Hepatic stellate cell (primary cell): Measurements from ENCODE around the gene SCGB1D4.
"Not testable (repeated sequence)": the region's sequence is repeated elsewhere in the genome, so short reads cannot be mapped to it uniquely, and the experiment has no call there.

ENCODE experiments used
- DNase-seq: peaks from one replicate; pipeline ENCODE4 v3.0.0; 2011; ENCODE audit warnings: low spot score

SCGB1D4 gene

GRCh38 chr11:62298975-62299374 is at the start of gene SCGB1D4:
Gene SCGB1D4 (minus strand): TSS chr11:62299075. CDS start chr11:62299010, 65 bp downstream.
- DNase-seq = no peak

GRCh38 chr11:62345861-62346260 is 47.0 kb upstream of the SCGB1D4 start:
- no peak for DNase-seq

GRCh38 chr11:62344210-62344609 is 45.3 kb upstream of the SCGB1D4 start:
- no peak for DNase-seq

- not testable (repeated sequence) for DNase-seq
Measured at GRCh38 chr11:62343646-62344190, 44.8 kb upstream of the SCGB1D4 start.

- DNase-seq = no peak
Measured at GRCh38 chr11:62341588-62341987, 42.7 kb upstream of the SCGB1D4 start.

- peak; percentile 32 for DNase-seq
Measured at GRCh38 chr11:62340269-62340901, 41.5 kb upstream of the SCGB1D4 start.

GRCh38 chr11:62338218-62338617 is 39.3 kb upstream of the SCGB1D4 start:
- no peak for DNase-seq

GRCh38 chr11:62337303-62338181 is 38.7 kb upstream of the SCGB1D4 start, which contains the start of gene ASRGL1:
Gene ASRGL1 (plus strand): TSS chr11:62337448. CDS start chr11:62337978, 530 bp downstream.
- peak; percentile 72 for DNase-seq

- not testable (repeated sequence) for DNase-seq
Measured at GRCh38 chr11:62336949-62337302, 38.1 kb upstream of the SCGB1D4 start.

- DNase-seq = no peak
Measured at GRCh38 chr11:62333768-62334167, 34.9 kb upstream of the SCGB1D4 start.

- not testable (repeated sequence) for DNase-seq
Measured at GRCh38 chr11:62331264-62331663, 32.4 kb upstream of the SCGB1D4 start.

GRCh38 chr11:62327541-62327940 is 28.7 kb upstream of the SCGB1D4 start:
- DNase-seq = not testable (repeated sequence)

GRCh38 chr11:62326719-62327118 is 27.8 kb upstream of the SCGB1D4 start:
- not testable (repeated sequence) for DNase-seq

GRCh38 chr11:62325781-62326180 is 26.9 kb upstream of the SCGB1D4 start:
- DNase-seq = not testable (repeated sequence)

- peak; percentile 15 for DNase-seq
Measured at GRCh38 chr11:62324731-62325556, 26.1 kb upstream of the SCGB1D4 start.

GRCh38 chr11:62322524-62322923 is 23.6 kb upstream of the SCGB1D4 start:
- DNase-seq = no peak

GRCh38 chr11:62315431-62315830 is 16.6 kb upstream of the SCGB1D4 start:
- no peak for DNase-seq

- DNase-seq = no peak
Measured at GRCh38 chr11:62309991-62310390, 11.1 kb upstream of the SCGB1D4 start.

- no peak for DNase-seq
Measured at GRCh38 chr11:62307950-62308349, 9.1 kb upstream of the SCGB1D4 start.

- no peak for DNase-seq
Measured at GRCh38 chr11:62306227-62306626, 7.4 kb upstream of the SCGB1D4 start.

- DNase-seq = peak; percentile 12
Measured at GRCh38 chr11:62295504-62295903, 3.4 kb downstream of the SCGB1D4 start.

- no peak for DNase-seq
Measured at GRCh38 chr11:62280452-62280851, 18.4 kb downstream of the SCGB1D4 start.
